ENCODE data around the gene ZSCAN5A. TPM values are rescaled to one million over a fixed set of nuclear protein-coding genes. Genes with fewer than 3 reads are reported as not detected.
"Not testable (repeated sequence)": the region's sequence is repeated elsewhere in the genome, so short reads cannot be mapped to it uniquely, and the experiment has no call there.

The ZSCAN5A gene
- 1 to 10 TPM; 8.5 to 10.0 TPM for total RNA-seq
- long read RNA-seq, donor 1, result 0 reads
- long read RNA-seq, donor 2, partial matches to known transcripts, result 1 of 19 reads
- long read RNA-seq, donor 2, other reads (novel, unspliced or antisense), result 17 of 19 reads

GRCh38 chr19:56314381-56315076 lies at the start of gene ZSCAN5A:
Gene ZSCAN5A, minus strand, starts transcription at chr19:56314839. Its CDS starts 89,793 bp downstream, at chr19:56225046.
- DNase-seq (ENCODE audit: low spot score), result peak; percentile 99
- intact Hi-C loops (cut with DNase I), result no loop called here

- DNase-seq (ENCODE audit: low spot score), result no peak
- intact Hi-C loops (cut with DNase I), result no loop called here
These were observed 46.2 kb upstream of the ZSCAN5A start for GRCh38 chr19:56360841-56361240.

- intact Hi-C loops (cut with DNase I), result loop anchor here (5.0 to 10.0 kb wide), 2 partner anchors 282 to 730 kb away; no protein-coding TSS in a partner anchor
- DNase-seq (ENCODE audit: low spot score), result no peak
These were observed 42.3 kb upstream of the ZSCAN5A start for GRCh38 chr19:56356944-56357343.

DNA sequence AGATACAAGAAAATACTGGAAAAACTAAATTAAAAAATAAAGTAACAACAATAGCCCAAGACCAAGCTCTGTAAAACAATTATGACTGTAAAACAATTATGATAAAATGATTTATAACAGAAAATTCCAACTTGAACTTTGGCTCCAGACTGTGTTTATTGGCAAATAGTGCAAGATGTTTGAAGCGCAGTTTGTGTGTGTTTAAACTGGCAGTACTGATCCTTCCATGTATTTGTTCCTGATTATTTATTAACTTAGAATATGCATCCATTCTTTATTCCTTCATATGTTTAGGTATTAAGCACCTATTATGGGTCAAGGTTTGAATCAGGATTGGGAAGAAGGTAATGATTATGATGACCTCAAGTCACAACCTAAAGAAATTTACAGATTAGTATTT lies 40.9 kb upstream of the ZSCAN5A start:
- intact Hi-C loops (cut with DNase I), result loop anchor here (5.0 to 10.0 kb wide), 2 partner anchors 281 to 728 kb away; no protein-coding TSS in a partner anchor
- DNase-seq (ENCODE audit: low spot score), result no peak

- intact Hi-C loops (cut with DNase I), result loop anchor here in 1 of 2 donors (10.0 kb wide), 1 partner anchor 276 kb away; no protein-coding TSS in a partner anchor
- no peak for DNase-seq (ENCODE audit: low spot score)
These were observed 36.6 kb upstream of the ZSCAN5A start for GRCh38 chr19:56351208-56351607.

- intact Hi-C loops (cut with DNase I), result loop anchor here in 1 of 2 donors (10.0 kb wide), 1 partner anchor 276 kb away; no protein-coding TSS in a partner anchor
These were observed 35.9 kb upstream of the ZSCAN5A start for GRCh38 chr19:56350416-56351045.

GRCh38 chr19:56348289-56348877 lies 33.7 kb upstream of the ZSCAN5A start:
- DNase-seq (ENCODE audit: low spot score), result no peak
- intact Hi-C loops (cut with DNase I), result loop anchor here in 1 of 2 donors (10.0 kb wide), 1 partner anchor 94 kb away; no protein-coding TSS in a partner anchor

More at GRCh38 chr19:56350416-56351045, 35.9 kb upstream of the ZSCAN5A start:
- DNase-seq (ENCODE audit: low spot score), result no peak

DNA sequence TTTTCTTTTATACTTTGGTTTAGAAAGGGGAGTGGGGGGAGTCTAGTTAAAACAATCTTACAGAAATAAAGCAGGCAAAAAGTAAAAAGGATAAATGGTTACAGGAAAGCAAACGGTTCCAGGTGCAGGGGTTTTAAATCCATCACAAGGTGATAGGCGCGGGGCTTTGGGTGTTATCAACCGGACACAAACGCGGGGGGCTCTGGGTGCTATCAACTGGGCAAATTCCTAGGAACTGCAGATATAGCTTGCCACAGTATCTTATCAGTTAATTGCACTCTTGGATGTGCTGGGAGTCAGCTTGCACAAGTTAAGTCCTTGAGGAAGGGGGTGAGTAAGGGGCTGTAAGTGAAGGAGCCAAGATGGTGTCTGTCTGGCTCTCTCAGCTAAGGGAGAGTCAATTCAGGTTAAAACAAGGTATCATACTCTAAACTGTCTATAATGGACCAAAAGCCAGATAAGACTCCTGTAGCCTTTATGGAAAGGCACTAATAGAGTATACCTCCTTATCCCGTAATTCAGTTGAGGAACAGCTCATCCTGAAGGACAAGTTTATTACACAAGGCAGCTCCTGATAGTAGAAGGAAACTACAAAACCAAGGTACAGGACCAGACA lies 32.6 kb upstream of the ZSCAN5A start:
- intact Hi-C loops (cut with DNase I), result loop anchor here in 1 of 2 donors (10.0 kb wide), 1 partner anchor 92 kb away; no protein-coding TSS in a partner anchor
- no peak for DNase-seq (ENCODE audit: low spot score)

GRCh38 chr19:56341948-56342347 lies 27.3 kb upstream of the ZSCAN5A start:
- DNase-seq (ENCODE audit: low spot score), result no peak
- intact Hi-C loops (cut with DNase I), result loop anchor here in 1 of 2 donors (10.0 kb wide), 1 partner anchor 87 kb away; no protein-coding TSS in a partner anchor

DNA sequence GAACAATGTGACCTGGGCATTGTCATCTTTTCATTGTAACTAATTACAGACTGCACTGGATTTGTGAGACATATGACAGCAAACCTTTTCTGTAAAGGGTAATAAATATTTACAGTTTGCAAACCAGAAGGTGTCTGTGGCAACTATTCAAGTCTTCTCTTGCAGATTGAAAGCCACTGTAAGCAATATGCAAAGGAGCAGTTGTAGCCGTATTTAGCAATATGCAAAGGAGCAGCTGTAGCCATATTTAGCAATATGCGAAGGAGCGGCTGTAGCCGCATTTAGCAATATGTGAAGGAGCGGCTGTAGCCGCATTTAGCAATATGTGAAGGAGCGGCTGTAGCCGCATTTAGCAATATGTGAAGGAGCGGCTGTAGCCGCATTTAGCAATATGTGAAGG lies 24.4 kb upstream of the ZSCAN5A start:
- DNase-seq (ENCODE audit: low spot score); intact Hi-C loops (cut with DNase I): not testable (repeated sequence)

DNA sequence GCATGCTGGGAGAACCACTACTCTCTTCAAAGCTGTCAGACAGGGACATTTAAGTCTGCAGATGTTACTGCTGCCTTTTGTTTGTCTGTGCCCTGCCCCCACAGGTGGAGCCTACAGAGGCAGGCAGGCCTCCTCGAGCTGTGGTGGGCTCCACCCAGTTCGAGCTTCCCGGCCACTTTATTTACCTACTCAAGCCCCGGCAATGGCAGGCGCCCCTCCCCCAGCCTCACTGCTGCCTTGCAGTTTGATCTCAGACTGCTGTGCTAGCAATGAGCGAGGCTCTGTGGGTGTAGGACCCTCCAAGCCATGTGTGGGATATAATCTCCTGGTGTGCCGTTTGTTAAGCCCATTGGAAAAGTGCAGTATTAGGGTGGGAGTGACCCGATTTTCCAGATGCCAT lies 22.4 kb upstream of the ZSCAN5A start:
- DNase-seq (ENCODE audit: low spot score); intact Hi-C loops (cut with DNase I): not testable (repeated sequence)

DNA sequence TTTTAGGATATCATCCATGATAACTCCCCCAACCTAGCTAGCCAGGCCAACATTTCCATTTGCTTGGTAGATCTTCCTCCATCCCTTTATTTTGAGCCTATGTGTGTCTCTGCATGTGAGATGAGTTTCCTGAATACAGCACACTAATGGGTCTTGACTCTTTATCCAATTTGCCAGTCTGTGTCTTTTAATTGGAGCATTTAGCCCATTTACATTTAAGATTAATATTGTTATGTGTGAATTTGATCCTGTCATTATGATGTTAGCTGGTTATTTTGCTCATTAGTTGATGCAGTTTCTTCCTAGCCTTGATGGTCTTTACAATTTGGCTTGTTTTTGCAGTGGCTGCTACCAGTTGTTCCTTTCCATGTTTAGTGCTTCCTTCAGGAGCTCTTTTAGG lies 20.7 kb upstream of the ZSCAN5A start:
- intact Hi-C loops (cut with DNase I); DNase-seq (ENCODE audit: low spot score): not testable (repeated sequence)

- DNase-seq (ENCODE audit: low spot score), result no peak
- intact Hi-C loops (cut with DNase I), result no loop called here
These were observed 18.9 kb upstream of the ZSCAN5A start for GRCh38 chr19:56333506-56333905.

DNA sequence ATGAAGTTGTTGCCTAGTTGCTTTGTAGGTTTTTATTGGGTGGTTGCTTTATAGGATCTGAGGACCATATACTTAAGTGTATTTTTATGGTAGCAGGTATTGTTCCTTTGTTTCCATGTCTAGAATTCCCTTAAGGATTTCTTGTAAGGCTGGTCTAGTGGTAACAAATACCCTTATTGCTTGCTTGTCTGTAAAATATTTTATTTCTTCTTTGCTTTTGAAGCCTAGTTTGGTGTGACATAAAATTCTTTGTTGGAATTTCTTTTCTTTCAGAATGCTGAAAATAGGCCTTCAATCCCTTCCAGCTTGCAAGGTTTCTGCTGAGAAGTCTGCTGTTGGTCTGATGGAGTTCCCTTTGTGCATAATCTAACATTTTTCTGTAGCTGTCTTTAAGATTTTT lies 18.1 kb upstream of the ZSCAN5A start:
- intact Hi-C loops (cut with DNase I), result no loop called here
- DNase-seq (ENCODE audit: low spot score), result no peak

DNA sequence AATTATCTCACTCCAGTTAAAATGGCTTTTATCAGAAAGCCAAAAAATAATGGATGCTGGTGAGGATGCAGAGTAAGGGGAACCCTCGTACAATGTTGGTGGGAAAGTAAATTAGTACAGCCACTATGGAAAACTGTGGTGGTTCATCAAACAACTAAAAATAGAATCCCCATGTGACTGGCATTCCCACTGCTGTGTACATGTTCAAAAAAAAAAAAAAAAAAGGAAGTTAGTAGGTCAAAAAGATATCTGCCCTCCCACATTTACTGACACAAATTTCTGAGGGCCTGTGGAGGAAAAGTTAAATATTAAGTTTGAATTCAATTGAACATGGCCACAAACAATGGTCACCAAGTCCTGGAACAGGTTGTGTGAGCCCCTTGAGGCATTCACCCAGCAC lies 9.8 kb upstream of the ZSCAN5A start:
- DNase-seq (ENCODE audit: low spot score), result no peak
- intact Hi-C loops (cut with DNase I), result no loop called here

- no peak for DNase-seq (ENCODE audit: low spot score)
- intact Hi-C loops (cut with DNase I), result no loop called here
These were observed 7.4 kb upstream of the ZSCAN5A start for GRCh38 chr19:56321989-56322440.

DNA sequence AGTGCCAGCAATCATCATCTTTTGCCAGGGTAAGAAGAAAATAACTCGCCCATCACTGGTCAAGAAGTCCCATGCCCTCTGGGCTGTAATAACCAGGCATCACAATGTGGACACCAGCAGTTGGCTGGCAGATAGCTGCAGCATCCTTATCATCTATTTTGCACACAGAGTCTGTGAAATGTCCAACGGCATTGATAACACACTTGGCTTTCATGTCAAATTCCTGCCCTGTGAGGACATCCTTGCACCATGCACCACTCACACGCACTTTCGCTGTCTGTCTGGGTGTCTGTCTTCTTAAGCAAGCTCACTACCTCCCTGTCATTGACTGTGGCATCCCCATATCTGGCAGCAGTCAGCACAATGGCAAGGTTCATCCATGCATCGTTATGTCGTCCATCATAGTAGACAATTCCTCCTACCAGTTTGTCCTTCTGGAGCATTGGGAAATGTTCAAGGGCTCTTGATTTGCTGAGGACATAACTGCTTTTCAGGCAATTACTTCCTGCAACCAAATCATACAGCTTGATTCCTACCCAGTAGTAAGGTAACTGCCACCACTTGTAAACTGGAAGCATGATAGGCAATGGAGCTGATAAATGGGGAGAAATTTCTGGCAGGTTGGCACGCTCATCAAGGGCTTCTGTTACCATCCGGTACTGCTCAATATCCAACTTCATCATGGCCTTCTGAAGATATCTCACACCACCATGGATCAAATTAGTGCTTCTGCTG lies 6.8 kb upstream of the ZSCAN5A start:
- no peak for DNase-seq (ENCODE audit: low spot score)
- intact Hi-C loops (cut with DNase I), result no loop called here

GRCh38 chr19:56319991-56320390 lies 5.4 kb upstream of the ZSCAN5A start:
- DNase-seq (ENCODE audit: low spot score), result no peak
- intact Hi-C loops (cut with DNase I), result no loop called here

GRCh38 chr19:56317749-56318148 lies 3.1 kb upstream of the ZSCAN5A start:
- DNase-seq (ENCODE audit: low spot score), result no peak
- intact Hi-C loops (cut with DNase I), result no loop called here

All from posterior vena cava (tissue), 2 donors.